ENCODE measurements around the gene DPY30. TPM values are rescaled to one million over a fixed set of nuclear protein-coding genes. Genes with fewer than 3 reads are reported as not detected.

Gene DPY30
- total RNA-seq, 4 donors from 2014 or later = 57.5 to 139 (median 93.0) TPM

GRCh38 chr2:32064021-32064601, 24.5 kb upstream of the DPY30 start:
- no peak for DNase-seq
- H3K27me3 ChIP-seq = no peaks in the 10 kb centered on the region
- intact Hi-C loops (cut with DNase I) = loop anchor here (10.0 kb wide), 2 partner anchors 49 to 101 kb away; partner anchors contain the start of genes MEMO1 and SLC30A6
- H3K27ac ChIP-seq = peak overlapping the region; percentile 82 to 85 (median 84)
- peak overlapping the region; percentile 70 to 92 (median 75) for H3K4me3 ChIP-seq (replicated peaks in 1 of 3)
- no peaks in the 10 kb centered on the region for H3K36me3 ChIP-seq
- H3K9me3 ChIP-seq = no peaks in the 10 kb centered on the region
- peaks cover 12% of the 10 kb centered on the region in 2 donors for H3K4me1 ChIP-seq
- 0% methylated on average over 2 to 4 of the region's 40 CpGs for WGBS, 2 donors
- TF ChIP-seq, protein P1, sequence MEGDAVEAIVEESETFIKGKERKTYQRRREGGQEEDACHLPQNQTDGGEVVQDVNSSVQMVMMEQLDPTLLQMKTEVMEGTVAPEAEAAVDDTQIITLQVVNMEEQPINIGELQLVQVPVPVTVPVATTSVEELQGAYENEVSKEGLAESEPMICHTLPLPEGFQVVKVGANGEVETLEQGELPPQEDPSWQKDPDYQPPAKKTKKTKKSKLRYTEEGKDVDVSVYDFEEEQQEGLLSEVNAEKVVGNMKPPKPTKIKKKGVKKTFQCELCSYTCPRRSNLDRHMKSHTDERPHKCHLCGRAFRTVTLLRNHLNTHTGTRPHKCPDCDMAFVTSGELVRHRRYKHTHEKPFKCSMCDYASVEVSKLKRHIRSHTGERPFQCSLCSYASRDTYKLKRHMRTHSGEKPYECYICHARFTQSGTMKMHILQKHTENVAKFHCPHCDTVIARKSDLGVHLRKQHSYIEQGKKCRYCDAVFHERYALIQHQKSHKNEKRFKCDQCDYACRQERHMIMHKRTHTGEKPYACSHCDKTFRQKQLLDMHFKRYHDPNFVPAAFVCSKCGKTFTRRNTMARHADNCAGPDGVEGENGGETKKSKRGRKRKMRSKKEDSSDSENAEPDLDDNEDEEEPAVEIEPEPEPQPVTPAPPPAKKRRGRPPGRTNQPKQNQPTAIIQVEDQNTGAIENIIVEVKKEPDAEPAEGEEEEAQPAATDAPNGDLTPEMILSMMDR (IDR thresholded peaks at IDR 0.05) = no peak
- TF ChIP-seq POLR2A (IDR thresholded peaks at IDR 0.05) = peak in 1 of 2 donors; percentile 20

GRCh38 chr2:32063310-32064020, 23.9 kb upstream of the DPY30 start, which contains the start of gene SPAST:
Gene SPAST, plus strand, starts transcription at chr2:32063556. Its CDS starts 276 bp downstream, at chr2:32063832.
- Histone ChIP-seq H3K27me3 (no peaks in the 10 kb centered on the region), H3K36me3 (no peaks in the 10 kb centered on the region), H3K4me1 (peaks cover 12% of the 10 kb centered on the region in 2 donors), H3K9me3 (no peaks in the 10 kb centered on the region), H3K27ac (peak within 1 kb of the TSS; percentile 84 to 89 (median 85)), H3K4me3 (replicated peaks in 1 of 3) (peak within 1 kb of the TSS; percentile 70 to 92 (median 75))
- peak; percentile 98 to 99 for DNase-seq
- intact Hi-C loops (cut with DNase I) = loop anchor here (10.0 kb wide), 2 partner anchors 49 to 101 kb away; partner anchors contain the start of genes MEMO1 and SLC30A6
- TF ChIP-seq, protein P1 (IDR thresholded peaks at IDR 0.05) = peak; percentile 32 to 89 (median 68)
- peak in 1 of 2 donors; percentile 71 for TF ChIP-seq POLR2A (IDR thresholded peaks at IDR 0.05)
- WGBS, 2 donors = 0% methylated on average over 25 to 64 of the region's 79 CpGs

DNA sequence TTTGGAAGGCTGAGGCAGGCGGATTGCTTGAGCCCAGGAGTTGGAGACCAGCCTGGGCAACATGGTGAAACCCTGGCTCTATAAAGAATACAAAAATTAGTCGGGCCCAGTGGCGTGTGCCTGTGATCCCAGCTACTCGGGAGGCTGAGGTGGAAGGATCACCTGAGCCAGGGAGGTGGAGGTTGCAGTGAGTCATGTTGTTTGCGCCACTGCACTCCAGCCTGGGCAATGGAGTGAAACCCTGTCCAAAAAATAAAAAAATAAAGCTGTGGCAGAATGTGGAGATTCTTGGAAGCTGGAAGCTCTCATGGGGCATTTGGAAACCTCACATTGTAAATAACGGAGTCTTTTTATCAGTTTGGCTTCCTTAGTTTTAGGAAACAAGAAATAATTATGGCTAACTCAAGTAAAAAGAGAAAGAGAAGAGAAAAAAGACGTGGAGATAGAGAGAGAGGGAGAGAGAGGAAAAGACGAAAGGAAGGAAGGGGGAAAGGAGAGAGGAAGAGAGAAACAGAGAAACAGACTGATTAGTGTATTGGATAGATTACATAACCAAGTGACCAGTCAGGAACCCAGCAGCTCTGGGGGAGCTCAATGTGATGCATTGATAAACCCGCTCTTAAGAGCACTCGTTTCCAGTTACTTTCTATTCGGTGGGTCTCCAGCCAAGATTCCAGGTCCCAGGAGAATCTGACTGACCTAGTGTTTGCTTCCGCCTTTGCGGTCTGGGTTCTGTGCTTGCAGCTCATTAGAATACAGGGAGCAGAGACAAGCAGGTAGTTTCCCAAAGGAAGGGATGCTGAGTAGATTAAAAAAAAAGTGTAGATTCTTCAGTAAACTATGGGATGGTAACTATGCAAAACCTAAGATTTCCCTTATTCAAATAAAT, 22.6 kb upstream of the DPY30 start:
- H3K27ac ChIP-seq = peak overlapping the region; percentile 84 to 89 (median 85)
- intact Hi-C loops (cut with DNase I) = loop anchor here (10.0 kb wide), 2 partner anchors 47 to 103 kb away; partner anchors contain the start of genes MEMO1 and SLC30A6

DNA sequence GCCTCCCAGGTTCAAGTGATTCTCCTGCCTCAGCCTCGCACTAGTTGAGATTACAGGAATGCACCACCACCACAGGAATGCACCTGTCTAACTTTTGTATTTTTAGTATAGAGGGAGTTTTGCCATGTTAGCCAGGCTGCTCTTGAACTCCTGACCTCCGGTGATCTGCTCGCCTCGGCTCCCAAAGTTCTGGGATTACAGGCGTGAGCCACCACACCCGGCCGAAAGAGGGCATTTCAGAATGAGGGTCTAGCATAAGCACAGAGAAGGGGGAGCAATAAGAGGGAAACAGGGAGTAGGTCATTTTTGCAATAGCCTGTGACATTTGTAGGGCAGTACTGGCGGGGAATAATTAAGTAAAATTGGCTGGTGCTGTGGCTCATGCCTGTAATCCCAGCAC, 21.8 kb upstream of the DPY30 start:
- no peak for DNase-seq
- Histone ChIP-seq H3K36me3 (no peaks in the 10 kb centered on the region), H3K9me3 (no peaks in the 10 kb centered on the region), H3K4me3 (replicated peaks in 1 of 3) (no peak overlapping the region), H3K4me1 (peaks cover 12% of the 10 kb centered on the region in 2 donors), H3K27me3 (no peaks in the 10 kb centered on the region), H3K27ac (no peak overlapping the region)
- WGBS, 2 donors = 90 to 94% methylated on average over 8 of the region's 8 CpGs
- no peak for TF ChIP-seq POLR2A (IDR thresholded peaks at IDR 0.05)
- TF ChIP-seq, protein P1 (IDR thresholded peaks at IDR 0.05) = no peak
- intact Hi-C loops (cut with DNase I) = loop anchor here (10.0 kb wide), 2 partner anchors 47 to 103 kb away; partner anchors contain the start of genes MEMO1 and SLC30A6

More for the DNA sequence above, 22.6 kb upstream of the DPY30 start:
- Histone ChIP-seq H3K4me1 (peaks cover 12% of the 10 kb centered on the region in 2 donors), H3K36me3 (no peaks in the 10 kb centered on the region), H3K4me3 (replicated peaks in 1 of 3) (peak overlapping the region in 1 of 3 donors; percentile 75), H3K9me3 (no peaks in the 10 kb centered on the region), H3K27me3 (no peaks in the 10 kb centered on the region)
- 49% methylated on average over 13 of the region's 13 CpGs for WGBS, 2 donors
- TF ChIP-seq, protein P1 (IDR thresholded peaks at IDR 0.05) = no peak
- no peak for TF ChIP-seq POLR2A (IDR thresholded peaks at IDR 0.05)
- peak; percentile 53 to 56 for DNase-seq

Data from thyroid gland (tissue), 4 donors.